Loucy (cell line): ENCODE results near the gene ETS1.
"Not testable (repeated sequence)": the region's sequence is repeated elsewhere in the genome, so short reads cannot be mapped to it uniquely, and the experiment has no call there.

ENCODE experiments used
- H2AFZ ChIP-seq: fragments of 200-600 bp; sonication (generic); 2 replicates; pipeline ENCODE4 v1.6.0; 2016; ENCODE audit warnings: antibody characterized with exemption, mild to moderate bottlenecking, low read length, moderate library complexity
- H3F3A ChIP-seq: fragments of 200-600 bp; 2 replicates; pipeline ENCODE4 v1.6.0; 2016; ENCODE audit warnings: antibody characterized with exemption, low read depth, mild to moderate bottlenecking
- H3K27me3 ChIP-seq: fragments of 200-600 bp; sonication (generic); 2 replicates; pipeline ENCODE4 v1.6.1; 2014; ENCODE audit warnings: low read length, mild to moderate bottlenecking; ENCODE audit not compliant: insufficient read depth, poor library complexity, severe bottlenecking
- H3K36me3 ChIP-seq: fragments of 200-600 bp; sonication (generic); 2 replicates; pipeline ENCODE4 v1.6.1; 2016; ENCODE audit warnings: low read length; ENCODE audit not compliant: insufficient read depth
- H3K4me1 ChIP-seq: fragments of 200-600 bp; sonication (generic); 2 replicates; pipeline ENCODE4 v1.5.1; 2014; ENCODE audit warnings: low read length, mild to moderate bottlenecking; ENCODE audit not compliant: insufficient read depth, poor library complexity, severe bottlenecking
- H3K4me2 ChIP-seq: fragments of 200-600 bp; sonication (generic); 2 replicates; pipeline ENCODE4 v1.6.0; 2014; ENCODE audit warnings: antibody characterized with exemption, low read length, low read depth, mild to moderate bottlenecking; ENCODE audit not compliant: poor library complexity, severe bottlenecking
- H3K4me3 ChIP-seq: fragments of 200-600 bp; sonication (generic); 2 replicates; pipeline ENCODE4 v1.5.1; 2014; ENCODE audit warnings: low read length, mild to moderate bottlenecking, mixed read lengths; ENCODE audit not compliant: poor library complexity, severe bottlenecking
- H3K79me2 ChIP-seq: fragments of 200-600 bp; sonication (generic); 2 replicates; pipeline ENCODE4 v1.6.1; 2014; ENCODE audit warnings: low read length; ENCODE audit not compliant: insufficient read depth
- H3K9ac ChIP-seq: fragments of 200-600 bp; sonication (generic); 2 replicates; pipeline ENCODE4 v1.6.0; 2014; ENCODE audit warnings: mild to moderate bottlenecking, low read depth, low read length, moderate library complexity; ENCODE audit not compliant: poor library complexity, severe bottlenecking
- H3K9me2 ChIP-seq: fragments of 200-600 bp; sonication (generic); replicated peaks from 2 replicates; pipeline ENCODE4 v1.6.1; 2016; ENCODE audit warnings: low read depth, low read length, mixed read lengths
- H3K9me3 ChIP-seq: fragments of 200-600 bp; sonication (generic); 2 replicates; pipeline ENCODE4 v1.6.1; 2014; ENCODE audit warnings: mild to moderate bottlenecking, antibody characterized with exemption, low read length, low read depth; ENCODE audit not compliant: insufficient read depth
- H4K20me1 ChIP-seq: fragments of 200-600 bp; sonication (generic); 2 replicates; pipeline ENCODE4 v1.6.0; 2014; ENCODE audit warnings: antibody characterized with exemption, low read length, mild to moderate bottlenecking; ENCODE audit not compliant: insufficient read depth, poor library complexity, severe bottlenecking
- CTCF ChIP-seq: fragments of 200-600 bp; sonication (generic); conservative IDR thresholded peaks from 2 replicates; pipeline ENCODE4 v1.5.1; 2014; ENCODE audit warnings: mild to moderate bottlenecking, antibody characterized with exemption, low read length
- EZH2phosphoT487 ChIP-seq: fragments of 200-600 bp; IDR thresholded peaks from 2 replicates; pipeline ENCODE4 v1.6.1; 2018; ENCODE audit warnings: antibody characterized with exemption, mild to moderate bottlenecking, moderate library complexity, borderline replicate concordance

The ETS1 gene

DNA sequence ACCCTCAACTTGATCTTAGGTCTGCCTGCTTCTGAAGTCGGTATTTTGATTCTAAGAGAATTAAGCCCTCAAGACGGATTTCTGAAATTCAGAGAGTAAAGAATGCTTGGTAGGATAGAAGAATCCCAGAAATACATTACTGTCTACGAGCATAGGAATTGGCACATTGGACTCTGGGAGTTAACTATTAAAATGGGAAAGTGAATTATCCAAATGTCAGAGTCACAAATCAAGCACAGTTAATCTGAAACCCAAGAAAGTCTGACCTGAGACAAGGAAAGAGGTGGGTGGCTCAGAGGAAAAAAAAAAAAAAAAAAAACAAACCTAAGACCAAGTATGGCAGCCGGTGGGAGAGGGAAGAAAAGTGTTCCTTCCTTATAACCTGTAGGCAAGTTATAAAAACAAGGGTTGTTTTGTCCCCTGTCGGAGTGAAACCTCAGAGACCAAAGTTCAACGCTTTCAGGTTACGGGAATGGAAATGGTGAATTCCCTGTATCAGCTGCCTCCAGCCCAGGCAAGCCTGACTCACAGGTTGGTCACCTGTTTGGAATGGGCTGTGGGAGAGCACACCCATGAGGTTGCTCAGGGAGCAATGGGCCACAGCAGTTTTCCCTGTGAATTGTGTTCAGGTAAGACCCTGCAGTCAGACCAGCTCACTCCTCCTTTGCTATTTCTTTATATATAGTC lies 139.0 kb downstream of the ETS1 start:
- no peak overlapping the region for H3K4me3 ChIP-seq

DNA sequence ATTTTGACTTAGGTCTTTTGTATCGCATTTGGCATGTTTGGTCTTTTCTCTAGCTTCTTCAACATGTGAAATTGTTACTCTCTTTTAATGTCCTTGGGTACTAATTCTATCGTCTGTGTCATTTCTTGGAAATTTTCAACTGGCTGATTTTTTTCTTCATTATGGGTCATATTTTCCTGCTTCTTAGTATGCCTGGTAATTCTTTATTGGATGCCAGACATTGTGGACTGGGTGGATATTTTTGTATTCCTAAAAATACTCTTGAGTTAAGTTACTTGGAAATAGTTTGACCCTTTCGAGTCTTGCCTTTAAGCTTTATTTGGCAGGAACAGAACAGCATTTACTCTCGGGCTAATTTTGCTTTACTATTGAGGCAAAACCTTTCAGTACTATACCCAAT lies 140.1 kb downstream of the ETS1 start:
- H3K36me3 ChIP-seq, result no peaks in the 10 kb centered on the region; the same call in 1 of the 2 replicates
- H3K79me2 ChIP-seq, result no peaks in the 10 kb centered on the region
- H3K27me3 ChIP-seq, result no peaks in the 10 kb centered on the region
- no peak overlapping the region for H3K4me3 ChIP-seq
- H3K9me2 ChIP-seq, result no peaks in the 10 kb centered on the region
- H3F3A ChIP-seq, result 0 out of 2 replicates have a peak, but pooled peaks cover 3% of the 10 kb centered on the region
- H2AFZ ChIP-seq, result no peak overlapping the region
- no peak overlapping the region for H3K4me2 ChIP-seq
- no peak for TF ChIP-seq CTCF
- TF ChIP-seq EZH2phosphoT487, result no peak
- H3K4me1 ChIP-seq, result peaks cover 9% of the 10 kb centered on the region
- H3K9ac ChIP-seq, result no peak overlapping the region
- H3K9me3 ChIP-seq, result peaks cover 20% of the 10 kb centered on the region
- H4K20me1 ChIP-seq, result no peaks in the 10 kb centered on the region

More for the DNA sequence above, 139.0 kb downstream of the ETS1 start:
- Histone ChIP-seq H3K4me1 (peaks cover 9% of the 10 kb centered on the region), H3K9me2 (no peaks in the 10 kb centered on the region), H2AFZ (no peak overlapping the region), H3K79me2 (no peaks in the 10 kb centered on the region), H3F3A (0 out of 2 replicates have a peak, but pooled peaks cover 3% of the 10 kb centered on the region), H3K36me3 (no peaks in the 10 kb centered on the region; the same call in 1 of the 2 replicates), H3K27me3 (no peaks in the 10 kb centered on the region), H3K9me3 (peaks cover 19% of the 10 kb centered on the region), H3K4me2 (no peak overlapping the region), H3K9ac (no peak overlapping the region), H4K20me1 (no peaks in the 10 kb centered on the region)
- no peak for TF ChIP-seq EZH2phosphoT487
- no peak for TF ChIP-seq CTCF

- not testable (repeated sequence) for H3K9me2 ChIP-seq, H3F3A ChIP-seq, H3K4me2 ChIP-seq, H3K4me3 ChIP-seq, H4K20me1 ChIP-seq, H3K9ac ChIP-seq, H3K79me2 ChIP-seq, H2AFZ ChIP-seq, H3K4me1 ChIP-seq, H3K27me3 ChIP-seq, H3K36me3 ChIP-seq
- peaks cover 22% of the 10 kb centered on the region for H3K9me3 ChIP-seq
These were observed 141.4 kb downstream of the ETS1 start for GRCh38 chr11:128445921-128446320.

GRCh38 chr11:128437136-128437535 lies 150.2 kb downstream of the ETS1 start:
- H4K20me1 ChIP-seq, result no peaks in the 10 kb centered on the region
- peak overlapping the region; percentile 29 for H3K4me2 ChIP-seq
- peak overlapping the region; percentile 4 for H3K9ac ChIP-seq
- peak overlapping the region; percentile 47 for H2AFZ ChIP-seq
- H3K4me1 ChIP-seq, result peaks cover 28% of the 10 kb centered on the region
- no peaks in the 10 kb centered on the region for H3K9me2 ChIP-seq
- H3K27me3 ChIP-seq, result no peaks in the 10 kb centered on the region
- no peak overlapping the region for H3K4me3 ChIP-seq
- no peaks in the 10 kb centered on the region for H3K79me2 ChIP-seq
- no peaks in the 10 kb centered on the region for H3F3A ChIP-seq
- peaks cover 16% of the 10 kb centered on the region; the same call in 1 of the 2 replicates for H3K9me3 ChIP-seq
- no peaks in the 10 kb centered on the region for H3K36me3 ChIP-seq
- TF ChIP-seq CTCF (no peak), EZH2phosphoT487 (no peak)
